DMS114 treated with DMSO at 0.1 percent for 48 hours (cell line): Measurements from ENCODE around the gene GAB2.

Experiments used
- DNase-seq: peaks from one replicate; lab custom pipeline; 2025; ENCODE audit not compliant: unreplicated experiment; lab: John Stamatoyannopoulos, UW

The GAB2 gene

GRCh38 chr11:78428266-78428636, 10.6 kb upstream of the GAB2 start:
- DNase-seq: no peak

DNA sequence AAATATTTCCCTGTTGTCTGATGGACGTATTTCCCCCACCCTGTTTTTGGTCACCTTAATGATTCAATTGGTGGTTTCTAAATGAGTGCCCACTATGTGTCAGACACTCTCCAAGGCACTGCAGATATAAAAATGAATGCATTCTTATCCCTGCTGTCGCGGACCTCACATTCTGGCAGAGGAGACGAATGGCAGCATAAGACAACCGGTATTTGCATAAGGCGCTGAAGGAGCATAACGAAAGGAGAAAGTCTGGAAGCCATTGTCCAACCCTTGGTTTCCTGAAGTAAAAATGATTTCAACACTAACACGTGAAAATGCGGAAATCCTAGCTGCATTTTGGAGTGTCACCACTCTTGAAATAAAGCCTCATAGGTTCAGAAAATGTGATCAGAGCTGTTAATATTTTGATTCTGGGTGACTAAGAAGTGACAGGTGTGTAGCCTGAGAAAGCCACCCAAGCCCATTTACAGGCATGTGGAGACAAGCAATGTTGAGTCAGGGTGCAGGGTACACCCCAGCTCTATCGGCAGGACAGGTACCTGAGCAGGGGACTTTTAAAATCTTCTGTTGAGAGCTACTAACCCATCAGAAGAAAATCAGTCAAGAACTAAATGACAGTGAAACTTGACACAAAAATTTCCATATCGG, 10.1 kb upstream of the GAB2 start:
- DNase-seq: no peak

DNA sequence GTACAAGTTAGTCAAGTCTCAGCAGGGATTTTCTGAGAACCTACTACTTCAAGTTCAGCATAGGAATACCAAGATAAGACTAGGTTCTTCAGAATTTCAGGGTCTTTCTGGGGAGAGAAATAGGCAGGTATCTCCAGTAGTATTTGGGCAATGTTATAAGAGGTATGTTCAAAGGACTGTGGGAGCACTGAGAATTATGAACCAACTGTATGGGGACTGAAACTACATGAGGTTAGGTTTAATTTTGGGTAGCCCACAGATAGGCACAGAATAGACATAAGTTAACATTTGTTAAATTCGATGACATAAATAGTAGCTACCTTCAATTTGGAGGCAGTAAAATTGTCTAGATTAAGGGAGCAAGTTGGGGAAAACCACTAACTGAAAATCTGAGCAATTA, 9.2 kb upstream of the GAB2 start:
- DNase-seq: no peak

DNA sequence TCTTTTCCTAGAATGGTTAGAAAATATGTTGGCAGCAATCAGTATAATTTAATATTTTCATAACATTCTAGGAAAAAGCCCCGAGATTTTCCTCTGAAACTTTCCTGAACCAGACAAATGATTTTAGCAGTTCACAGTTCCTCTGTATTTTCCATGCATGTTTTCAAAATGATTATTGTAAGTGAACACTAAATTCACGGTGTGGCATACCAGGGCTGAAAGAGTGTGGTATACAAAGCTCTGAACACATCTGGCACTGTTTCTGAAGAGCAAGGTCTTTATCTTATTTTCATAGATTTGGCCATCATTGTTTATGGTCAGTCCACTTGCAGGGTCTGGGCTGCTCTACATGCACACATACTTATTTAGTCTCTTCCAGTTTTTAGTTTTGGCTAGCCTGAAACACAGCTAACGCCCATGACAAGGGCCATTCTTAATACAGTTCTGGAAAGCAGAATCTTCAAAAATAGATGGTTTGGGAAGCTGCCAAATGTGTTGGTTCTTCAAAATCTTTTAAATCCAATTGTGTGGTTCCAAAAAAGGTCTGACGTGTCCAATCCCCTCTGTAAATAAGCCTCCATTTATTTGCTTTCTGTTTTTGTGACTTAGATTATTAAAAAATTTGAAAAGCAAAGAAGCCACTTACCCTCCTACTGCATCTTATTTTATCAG, 7.9 kb upstream of the GAB2 start:
- DNase-seq: no peak

DNA sequence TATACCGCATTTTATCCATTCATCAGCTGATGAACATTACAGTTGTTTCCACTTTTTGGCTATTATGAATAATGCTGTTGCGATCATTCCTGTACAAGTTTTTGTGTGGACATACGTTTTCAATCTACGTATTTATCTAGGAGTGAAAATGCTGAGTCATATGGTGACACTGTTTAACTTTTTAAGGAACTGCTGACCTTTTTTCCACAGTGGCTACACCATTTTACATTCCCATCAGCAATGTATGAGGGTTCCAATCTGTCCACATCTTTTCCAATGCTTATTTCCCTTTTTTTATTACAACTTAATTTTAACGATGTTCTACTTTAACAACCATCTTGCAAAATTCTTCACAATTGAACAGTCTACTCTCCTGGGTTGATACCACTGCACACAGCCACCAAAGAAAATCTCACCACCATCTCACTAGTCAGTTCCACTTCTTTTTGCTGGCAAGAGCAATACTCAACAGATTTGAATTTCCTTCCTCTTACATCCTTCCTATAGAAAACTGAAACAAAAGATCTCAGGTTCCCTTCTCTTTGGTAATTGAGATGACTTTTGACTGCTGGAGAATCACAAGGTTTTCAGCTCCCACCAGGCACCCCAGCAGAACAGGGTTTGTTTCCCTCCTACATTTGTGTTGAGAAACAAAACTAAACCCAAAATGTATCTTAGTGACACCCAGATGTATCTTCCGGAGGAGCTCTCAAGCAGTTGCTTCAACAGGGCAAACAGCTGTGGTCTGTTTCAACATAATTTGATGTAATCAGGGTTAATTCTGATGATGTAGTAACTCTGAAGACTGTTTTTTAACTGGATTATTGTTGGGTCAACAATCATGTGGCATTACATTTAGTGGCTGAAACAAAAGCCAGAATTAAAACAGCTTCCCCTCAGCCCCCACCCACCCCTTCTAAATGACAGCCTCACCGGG, 7.0 kb upstream of the GAB2 start:
- no peak for DNase-seq

- no peak for DNase-seq
Observed at GRCh38 chr11:78423241-78423640, 5.6 kb upstream of the GAB2 start.

DNA sequence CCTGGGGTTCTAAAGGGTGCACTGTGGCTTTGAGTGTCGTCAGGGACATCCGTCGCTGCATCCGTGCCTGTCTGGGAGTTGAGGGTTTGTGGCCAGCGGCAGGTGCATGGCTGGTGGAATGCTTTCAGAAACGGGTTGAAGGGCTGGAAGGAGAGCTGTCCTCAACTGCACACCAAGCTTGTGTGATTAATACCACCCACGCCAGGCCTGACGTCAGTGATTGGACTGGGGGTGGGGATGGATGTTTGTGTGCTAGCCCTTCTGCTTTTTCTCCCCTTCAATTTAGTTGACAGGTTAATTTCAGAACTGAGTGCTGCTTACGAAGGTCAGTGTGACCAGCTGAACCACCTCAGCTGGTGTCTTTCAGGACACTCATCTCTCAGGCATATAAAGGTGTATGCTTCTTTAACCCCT, 3.2 kb upstream of the GAB2 start:
- no peak for DNase-seq

GRCh38 chr11:78420255-78420764, 2.7 kb upstream of the GAB2 start:
- peak; percentile 40 for DNase-seq

- DNase-seq: no peak
Observed at GRCh38 chr11:78419327-78419726, 1.7 kb upstream of the GAB2 start.

GRCh38 chr11:78418584-78419211, 1.1 kb upstream of the GAB2 start:
- DNase-seq: no peak

DNA sequence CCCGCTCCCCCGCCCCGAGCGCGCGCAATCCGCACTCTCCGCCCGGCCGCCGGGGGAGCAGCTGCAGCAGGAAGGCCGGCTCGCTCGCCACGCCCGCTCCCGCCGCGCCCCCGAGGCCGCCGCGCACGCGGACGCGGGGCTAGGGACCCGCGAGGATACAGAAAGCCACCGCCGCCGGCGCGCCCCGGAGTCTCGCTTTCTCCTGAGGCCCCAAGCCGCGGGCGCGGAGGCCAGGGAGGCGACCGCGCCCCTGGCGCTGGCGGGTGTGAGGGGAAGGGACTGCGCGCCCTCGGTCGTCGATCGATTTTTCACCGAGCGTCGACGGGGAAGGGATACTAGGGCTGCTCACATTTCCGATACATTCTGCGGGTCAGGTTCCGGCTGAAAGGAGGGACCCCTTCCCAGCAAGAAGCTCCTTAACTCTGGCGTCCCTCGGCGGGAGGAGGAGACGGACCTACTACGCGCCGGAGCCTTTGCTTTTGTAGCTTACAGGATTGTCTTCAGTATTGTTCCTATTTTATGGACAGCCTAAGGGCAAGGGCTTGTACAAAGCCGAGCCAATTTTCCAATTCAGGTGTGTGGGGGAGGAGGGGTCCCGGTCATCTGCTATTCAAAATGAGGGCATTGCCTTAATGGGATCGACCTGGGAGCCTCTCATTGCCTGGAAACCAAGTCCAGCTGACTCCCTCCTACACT, 416 bp upstream of the GAB2 start:
- DNase-seq: peak; percentile 12

- DNase-seq: no peak
Observed at GRCh38 chr11:78416285-78417174, 1.1 kb downstream of the GAB2 start.

- DNase-seq: no peak
Observed at GRCh38 chr11:78415338-78415737, 2.3 kb downstream of the GAB2 start.

- DNase-seq: peak; percentile 12
Observed at GRCh38 chr11:78414321-78415051, 3.1 kb downstream of the GAB2 start.

DNA sequence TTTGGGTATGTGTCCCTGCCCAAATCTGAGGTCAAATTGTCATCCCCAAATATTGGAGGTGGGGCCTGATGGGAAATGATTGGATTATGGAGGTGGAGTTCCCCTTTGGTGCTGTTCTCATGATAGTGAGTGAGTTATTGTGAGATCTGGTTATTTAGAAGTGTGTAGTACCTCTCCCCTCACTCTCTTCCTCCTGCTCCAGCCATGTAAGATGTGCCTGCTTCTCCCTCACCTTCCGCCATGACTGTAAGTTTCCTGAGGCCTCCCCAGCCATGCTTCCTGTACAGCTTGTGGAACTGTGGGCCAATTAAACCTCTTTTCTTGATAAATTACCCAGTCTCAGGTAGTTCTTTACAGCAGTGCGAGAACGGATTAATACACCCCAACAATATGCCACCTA, 9.0 kb downstream of the GAB2 start:
- DNase-seq: no peak

GRCh38 chr11:78406568-78407196, 10.9 kb downstream of the GAB2 start:
- DNase-seq: no peak

DNA sequence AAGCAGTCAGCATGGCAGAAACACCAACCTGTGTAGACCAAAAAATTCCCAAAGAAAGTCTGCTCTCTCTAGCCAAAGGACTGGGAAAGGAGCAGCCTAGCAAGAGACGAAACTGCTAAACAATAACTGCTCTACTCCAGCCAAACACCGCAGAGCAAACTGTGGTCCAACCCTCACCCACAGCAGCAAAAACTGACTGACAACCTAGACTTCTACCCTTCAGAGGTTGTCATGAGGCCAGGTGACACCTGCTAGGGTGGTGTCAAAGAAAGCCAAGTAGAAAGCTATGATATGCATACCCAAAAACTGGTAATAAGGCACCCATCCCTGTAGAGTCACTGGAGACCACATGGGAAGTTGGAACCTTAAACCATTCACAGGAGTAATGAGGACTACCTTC, 11.8 kb downstream of the GAB2 start:
- no peak for DNase-seq

- no peak for DNase-seq
Observed at GRCh38 chr11:78403781-78404180, 13.8 kb downstream of the GAB2 start.

DNA sequence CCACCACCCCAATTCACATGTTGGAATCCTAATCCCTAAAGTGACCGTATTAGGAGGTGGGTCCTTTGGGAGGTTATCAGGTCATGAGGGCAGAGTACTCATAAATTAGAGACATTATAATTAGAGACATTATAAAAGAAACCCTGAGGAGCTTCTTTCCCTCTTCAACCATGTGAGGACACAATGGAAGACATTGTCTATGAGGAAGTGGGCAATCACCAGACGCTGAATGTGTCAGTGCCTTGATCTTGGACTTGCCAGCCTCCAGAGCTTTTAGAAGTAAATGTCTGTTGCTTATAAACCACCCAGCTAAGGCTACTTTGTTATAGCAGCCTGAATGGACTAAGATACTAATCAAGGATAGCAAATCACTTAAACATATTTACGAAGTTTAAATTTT, 14.8 kb downstream of the GAB2 start:
- DNase-seq: no peak
